Measurements from ENCODE around the gene GALNT13. TPM values are rescaled to one million over a fixed set of nuclear protein-coding genes. Genes with fewer than 3 reads are reported as not detected.
A peak's percentile ranks its signal among the peaks of the same experiment; 100 is the strongest.

GALNT13 gene
- under 1 TPM; 0.32 to 0.60 TPM for total RNA-seq

GRCh38 chr2:153871231-153872221 is at the start of gene GALNT13:
Gene GALNT13 (plus strand): TSS chr2:153871922.
- ChIA-PET CTCF (no interaction called here), POLR2A (no interaction called here)
- Mint-ChIP-seq H3K36me3 (ENCODE audit: low read depth) (peaks cover 3% of the 10 kb centered on the region), H3K27me3 (peaks cover 23% of the 10 kb centered on the region), H3K9me3 (no peaks in the 10 kb centered on the region), H3K27ac (no peak within 1 kb of the TSS), H3K4me1 (ENCODE audit: low read depth) (no peaks in the 10 kb centered on the region), H3K4me3 (peak within 1 kb of the TSS; percentile 13)
- DNase-seq (peak; percentile 3), ATAC-seq (peak; percentile 51)
- TF ChIP-seq, protein P1, sequence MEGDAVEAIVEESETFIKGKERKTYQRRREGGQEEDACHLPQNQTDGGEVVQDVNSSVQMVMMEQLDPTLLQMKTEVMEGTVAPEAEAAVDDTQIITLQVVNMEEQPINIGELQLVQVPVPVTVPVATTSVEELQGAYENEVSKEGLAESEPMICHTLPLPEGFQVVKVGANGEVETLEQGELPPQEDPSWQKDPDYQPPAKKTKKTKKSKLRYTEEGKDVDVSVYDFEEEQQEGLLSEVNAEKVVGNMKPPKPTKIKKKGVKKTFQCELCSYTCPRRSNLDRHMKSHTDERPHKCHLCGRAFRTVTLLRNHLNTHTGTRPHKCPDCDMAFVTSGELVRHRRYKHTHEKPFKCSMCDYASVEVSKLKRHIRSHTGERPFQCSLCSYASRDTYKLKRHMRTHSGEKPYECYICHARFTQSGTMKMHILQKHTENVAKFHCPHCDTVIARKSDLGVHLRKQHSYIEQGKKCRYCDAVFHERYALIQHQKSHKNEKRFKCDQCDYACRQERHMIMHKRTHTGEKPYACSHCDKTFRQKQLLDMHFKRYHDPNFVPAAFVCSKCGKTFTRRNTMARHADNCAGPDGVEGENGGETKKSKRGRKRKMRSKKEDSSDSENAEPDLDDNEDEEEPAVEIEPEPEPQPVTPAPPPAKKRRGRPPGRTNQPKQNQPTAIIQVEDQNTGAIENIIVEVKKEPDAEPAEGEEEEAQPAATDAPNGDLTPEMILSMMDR (IDR thresholded peaks at IDR 0.05) = no peak
- intact Hi-C loops (cut with micrococcal nuclease) = no loop called here

GRCh38 chr2:153823880-153824279 is 47.8 kb upstream of the GALNT13 start:
- TF ChIP-seq, protein P1 (IDR thresholded peaks at IDR 0.05) = no peak
- Mint-ChIP-seq H3K4me1 (ENCODE audit: low read depth) (no peaks in the 10 kb centered on the region), H3K9me3 (peaks cover 9% of the 10 kb centered on the region), H3K36me3 (ENCODE audit: low read depth) (no peaks in the 10 kb centered on the region), H3K27ac (no peak overlapping the region), H3K4me3 (no peak overlapping the region), H3K27me3 (no peaks in the 10 kb centered on the region)
- intact Hi-C loops (cut with micrococcal nuclease) = no loop called here
- ATAC-seq = no peak
- CTCF ChIA-PET = no interaction called here
- DNase-seq = no peak
- POLR2A ChIA-PET = no interaction called here

- TF ChIP-seq, protein P1 (IDR thresholded peaks at IDR 0.05) = no peak
- no peaks in the 10 kb centered on the region for H3K27me3 Mint-ChIP-seq
- no peak overlapping the region for H3K4me3 Mint-ChIP-seq
- POLR2A ChIA-PET = no interaction called here
- DNase-seq = no peak
- peaks cover 9% of the 10 kb centered on the region for H3K9me3 Mint-ChIP-seq
- intact Hi-C loops (cut with micrococcal nuclease) = no loop called here
- CTCF ChIA-PET = no interaction called here
- no peaks in the 10 kb centered on the region for H3K36me3 Mint-ChIP-seq (ENCODE audit: low read depth)
- no peak overlapping the region for H3K27ac Mint-ChIP-seq
- no peak for ATAC-seq
- no peaks in the 10 kb centered on the region for H3K4me1 Mint-ChIP-seq (ENCODE audit: low read depth)
These were observed 43.4 kb upstream of the GALNT13 start for GRCh38 chr2:153828335-153828734.

DNA sequence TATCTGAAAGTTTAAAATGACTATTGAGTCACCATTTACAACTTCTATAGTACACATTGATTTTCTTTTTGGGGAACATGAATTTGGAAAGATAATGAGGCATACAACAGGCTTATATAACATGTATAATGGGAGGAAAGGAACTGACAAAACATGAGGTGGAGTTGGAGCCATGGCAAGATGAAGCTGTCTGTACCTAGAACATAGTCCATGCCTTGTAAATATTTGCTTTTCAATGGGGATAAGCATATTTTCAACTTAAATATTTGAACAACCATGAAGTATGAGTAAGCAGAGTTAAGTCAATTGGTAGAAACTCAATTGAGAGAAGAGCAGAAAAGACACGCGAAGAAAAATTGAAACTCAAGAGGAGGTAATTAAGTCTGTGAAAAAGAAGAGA is 37.1 kb upstream of the GALNT13 start:
- H3K27ac Mint-ChIP-seq = no peak overlapping the region
- H3K36me3 Mint-ChIP-seq (ENCODE audit: low read depth) = no peaks in the 10 kb centered on the region
- no peaks in the 10 kb centered on the region for H3K27me3 Mint-ChIP-seq
- no peaks in the 10 kb centered on the region for H3K4me1 Mint-ChIP-seq (ENCODE audit: low read depth)
- H3K4me3 Mint-ChIP-seq = no peak overlapping the region
- H3K9me3 Mint-ChIP-seq = peaks cover 2% of the 10 kb centered on the region
- DNase-seq (no peak), ATAC-seq (no peak)
- intact Hi-C loops (cut with micrococcal nuclease) = no loop called here
- CTCF ChIA-PET = no interaction called here
- POLR2A ChIA-PET = no interaction called here
- TF ChIP-seq, protein P1 (IDR thresholded peaks at IDR 0.05) = no peak

DNA sequence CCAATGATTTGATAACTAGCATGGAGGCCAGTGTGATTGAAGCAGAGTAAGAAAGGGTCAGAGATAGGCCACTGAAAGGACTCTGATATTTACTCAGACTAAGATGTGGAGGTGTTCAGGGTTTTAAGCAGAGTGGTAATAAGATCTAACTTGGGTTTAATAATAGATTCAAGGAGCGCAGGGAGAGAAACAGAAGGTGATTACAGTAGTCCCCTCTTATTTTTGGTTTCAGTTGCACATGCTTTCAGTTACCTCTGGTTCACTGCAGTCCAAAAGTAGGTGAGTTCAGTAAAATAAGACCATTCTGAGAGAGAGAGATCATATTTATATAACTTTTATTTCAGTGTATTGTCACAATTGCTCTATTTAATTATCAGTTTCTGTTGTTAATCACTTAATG is 13.5 kb upstream of the GALNT13 start:
- no peak overlapping the region for H3K27ac Mint-ChIP-seq
- POLR2A ChIA-PET = no interaction called here
- intact Hi-C loops (cut with micrococcal nuclease) = no loop called here
- CTCF ChIA-PET = no interaction called here
- no peak overlapping the region for H3K4me3 Mint-ChIP-seq
- H3K9me3 Mint-ChIP-seq = peaks cover 4% of the 10 kb centered on the region
- no peak for DNase-seq
- no peak for ATAC-seq
- TF ChIP-seq, protein P1 (IDR thresholded peaks at IDR 0.05) = no peak
- H3K27me3 Mint-ChIP-seq = no peaks in the 10 kb centered on the region
- no peaks in the 10 kb centered on the region for H3K36me3 Mint-ChIP-seq (ENCODE audit: low read depth)
- no peaks in the 10 kb centered on the region for H3K4me1 Mint-ChIP-seq (ENCODE audit: low read depth)
